Immature natural killer cell (primary cell): Measurements from ENCODE around the gene TTLL9. TPM values are rescaled to one million over a fixed set of nuclear protein-coding genes. Genes with fewer than 3 reads are reported as not detected.

ENCODE experiments used
- DNase-seq, 3 donors: peaks; one replicate each; pipeline ENCODE4 v3.0.0; 2022; ENCODE audit warnings: mixed read lengths in 1 of 3
- H3K27ac Mint-ChIP-seq, 6 donors: one replicate each; pipeline ENCODE4 v1.8.0; 2020; ENCODE audit warnings: mixed read lengths in 6 of 6, mild to moderate bottlenecking in 5 of 6, inconsistent platforms in 4 of 6, moderate library complexity in 3 of 6
- H3K27me3 Mint-ChIP-seq, 3 donors: one replicate each; pipeline ENCODE4 v1.8.0; 2020 to 2021; ENCODE audit warnings: low read depth in 3 of 3, mild to moderate bottlenecking in 3 of 3, mixed read lengths in 3 of 3, moderate library complexity in 3 of 3, inconsistent platforms in 1 of 3
- H3K36me3 Mint-ChIP-seq, 3 donors: one replicate each; pipeline ENCODE4 v1.8.0; 2020; ENCODE audit warnings: mixed read lengths in 3 of 3, inconsistent platforms in 2 of 3, mild to moderate bottlenecking in 2 of 3
- H3K4me1 Mint-ChIP-seq, 2 donors: one replicate each; pipeline ENCODE4 v1.8.0; 2020; ENCODE audit warnings: inconsistent platforms in 2 of 2, mild to moderate bottlenecking in 2 of 2, mixed read lengths in 2 of 2, moderate library complexity in 1 of 2
- H3K4me3 Mint-ChIP-seq, 5 donors: one replicate each; pipeline ENCODE4 v1.8.0; 2020; ENCODE audit warnings: mild to moderate bottlenecking in 5 of 5, mixed read lengths in 5 of 5, inconsistent platforms in 3 of 5, moderate library complexity in 3 of 5
- H3K9me3 Mint-ChIP-seq, 6 donors: one replicate each; pipeline ENCODE4 v1.8.0; 2020; ENCODE audit warnings: mild to moderate bottlenecking in 6 of 6, mixed read lengths in 6 of 6, inconsistent platforms in 4 of 6, moderate library complexity in 3 of 6
- polyA plus RNA-seq, 3 donors: library from polyadenylated mRNA; unstranded; fragments of 300-500 nt; fragmentation: Illumina TruSeq; gene quantifications; one replicate each; pipeline ENCODE4 v1.2.3, GENCODE V29; 2021

The TTLL9 gene
- polyA plus RNA-seq, 3 donors from 2014 or later, result 0.37 TPM; not detected in 2

DNA sequence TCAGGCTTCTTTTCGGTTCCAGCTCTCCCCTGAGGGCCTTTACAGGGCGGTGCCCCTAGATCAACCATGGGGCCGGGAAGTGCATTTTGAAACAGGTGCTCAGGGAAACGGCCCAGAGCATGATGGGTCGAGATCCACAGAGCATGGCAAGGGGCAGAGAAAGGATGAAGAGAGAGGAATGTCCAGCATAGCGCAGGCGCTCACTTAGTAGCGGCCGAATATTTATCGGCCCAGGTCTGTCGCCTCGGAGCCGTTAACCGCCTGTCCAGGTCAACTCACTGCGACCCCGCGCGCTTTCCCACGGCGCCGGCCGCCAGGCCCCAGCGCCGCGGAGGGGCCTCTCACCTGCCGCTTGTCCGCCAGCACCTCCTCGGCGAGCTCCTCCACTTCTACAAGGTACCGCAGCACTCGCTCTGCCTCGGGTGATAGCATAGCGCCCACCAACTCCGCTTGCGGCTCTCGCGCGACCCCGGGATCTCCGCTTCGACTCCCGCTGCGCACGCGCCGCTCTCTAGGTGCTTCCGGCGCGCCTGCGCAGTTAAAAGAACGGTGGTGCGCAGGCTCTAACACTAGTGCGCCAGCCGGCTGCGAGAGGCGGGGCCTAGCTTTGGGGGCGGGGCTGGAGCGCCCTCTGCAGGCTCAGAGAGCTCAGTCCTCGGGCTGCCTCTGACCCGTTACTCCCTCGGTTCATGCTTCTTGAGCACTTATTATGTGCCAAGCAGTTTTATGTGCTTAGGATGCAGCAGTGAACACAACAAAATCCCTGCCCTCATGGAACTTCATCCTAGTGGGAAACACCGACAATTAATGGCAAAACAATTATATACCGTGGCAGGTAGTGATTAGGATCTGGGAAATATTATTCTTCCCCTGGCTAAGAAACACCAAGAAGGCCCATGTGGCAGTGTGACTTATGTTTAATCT, 81.4 kb downstream of the TTLL9 start, which contains the start of gene PDRG1:
PDRG1 (minus strand) TSS at position 517 of the 924 bp plus-strand sequence; CDS start at position 432, 85 bp downstream.
- H3K4me3 Mint-ChIP-seq, result peak within 1 kb of the TSS; percentile 90 to 99 (median 97)
- H3K27me3 Mint-ChIP-seq, result peaks cover 5 to 17% (median 17%) of the 10 kb centered on the region in 3 donors
- H3K4me1 Mint-ChIP-seq, result peaks cover 28 to 38% of the 10 kb centered on the region in 2 donors
- peak within 1 kb of the TSS; percentile 87 to 96 (median 93) for H3K27ac Mint-ChIP-seq
- H3K9me3 Mint-ChIP-seq, result no peaks in the 10 kb centered on the region
- DNase-seq, result peak; percentile 95 to 97 (median 96)
- H3K36me3 Mint-ChIP-seq, result peaks cover 11 to 19% (median 16%) of the 10 kb centered on the region in 3 donors

- Mint-ChIP-seq H3K36me3 (peaks cover 3 to 8% (median 8%) of the 10 kb centered on the region in 3 donors), H3K27me3 (peaks cover 5 to 19% (median 19%) of the 10 kb centered on the region in 3 donors), H3K4me1 (peaks cover 28 to 37% of the 10 kb centered on the region in 2 donors), H3K27ac (no peak overlapping the region), H3K9me3 (no peaks in the 10 kb centered on the region), H3K4me3 (no peak overlapping the region)
- DNase-seq, result no peak
Observed at GRCh38 chr20:31953556-31954148, 83.2 kb downstream of the TTLL9 start.

DNA sequence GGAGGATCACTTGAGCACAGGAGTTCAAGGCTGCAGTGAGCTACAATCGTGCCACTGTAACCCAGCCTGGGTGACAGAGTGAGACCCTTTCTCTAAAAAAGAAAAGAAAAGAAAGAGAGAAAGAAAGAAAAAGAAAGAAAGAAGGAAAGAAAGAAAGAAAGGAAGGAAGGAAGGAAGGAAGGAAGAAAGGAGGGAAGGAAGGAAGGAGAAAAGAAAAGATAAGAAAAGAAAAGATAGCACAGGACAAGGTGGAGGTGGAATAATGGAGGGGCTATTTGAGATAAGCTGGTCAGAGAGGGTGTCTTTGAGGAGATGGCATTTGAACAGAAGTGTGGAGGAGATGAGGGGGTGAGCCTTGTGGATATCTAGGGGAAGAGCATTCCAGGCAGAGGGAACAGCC, 84.1 kb downstream of the TTLL9 start:
- H3K4me3 Mint-ChIP-seq, result no peak overlapping the region
- peaks cover 6 to 22% (median 19%) of the 10 kb centered on the region in 3 donors for H3K27me3 Mint-ChIP-seq
- H3K9me3 Mint-ChIP-seq, result no peaks in the 10 kb centered on the region
- DNase-seq, result no peak
- H3K36me3 Mint-ChIP-seq, result peaks cover 0 to 5% (median 4%) of the 10 kb centered on the region in 3 donors
- H3K27ac Mint-ChIP-seq, result no peak overlapping the region
- peaks cover 23 to 29% of the 10 kb centered on the region in 2 donors for H3K4me1 Mint-ChIP-seq

DNA sequence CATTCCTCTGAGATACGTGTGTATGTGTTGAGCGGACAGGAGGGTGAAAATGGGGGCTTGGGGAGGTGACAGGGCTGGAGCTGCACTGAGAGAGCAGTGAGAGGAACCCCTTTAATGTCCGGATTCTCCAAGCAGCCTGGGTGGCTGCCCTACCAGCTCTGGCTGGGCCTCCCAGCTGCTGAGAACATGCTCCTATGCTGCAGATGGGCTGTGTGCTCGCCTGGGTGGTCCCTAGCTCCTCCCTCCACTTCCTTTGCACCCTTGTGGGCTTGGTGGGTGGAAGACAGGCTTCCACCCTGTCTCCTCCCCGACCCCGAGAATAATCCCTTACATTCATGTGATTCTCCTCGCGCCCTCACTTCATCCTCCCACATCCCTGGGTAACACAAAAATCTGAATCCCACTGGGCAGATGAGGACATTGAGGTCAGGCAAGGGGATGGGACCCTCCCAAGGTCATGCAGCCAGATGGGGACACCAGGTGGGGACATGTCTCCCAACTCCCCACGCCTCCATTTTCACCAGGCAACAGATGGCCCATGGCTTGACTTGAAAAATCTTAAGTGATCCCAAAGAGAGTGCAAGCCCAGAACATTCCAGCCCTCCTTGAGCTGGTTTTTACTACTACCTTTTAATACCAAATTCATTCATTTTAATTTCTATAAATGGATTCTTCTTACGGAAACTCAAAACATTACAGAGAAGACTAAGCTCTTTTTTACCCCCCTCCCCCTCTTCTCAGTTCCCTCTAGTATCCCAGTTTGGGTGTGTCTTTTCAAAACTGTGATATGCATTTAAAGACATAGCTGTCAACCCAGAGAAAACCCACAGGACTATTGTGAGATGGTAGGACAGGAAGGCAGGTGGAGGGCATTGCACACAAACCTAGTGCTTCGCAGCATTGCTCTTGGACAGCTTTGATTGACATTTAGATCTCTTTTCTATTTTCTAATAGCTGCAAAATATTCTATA, 86.4 kb downstream of the TTLL9 start:
- DNase-seq, result no peak
- H3K9me3 Mint-ChIP-seq, result no peaks in the 10 kb centered on the region
- H3K4me1 Mint-ChIP-seq, result peaks cover 5% of the 10 kb centered on the region in 2 donors
- peaks cover 10 to 20% (median 17%) of the 10 kb centered on the region in 3 donors for H3K27me3 Mint-ChIP-seq
- no peak overlapping the region for H3K27ac Mint-ChIP-seq
- H3K36me3 Mint-ChIP-seq, result no peaks in the 10 kb centered on the region
- H3K4me3 Mint-ChIP-seq, result no peak overlapping the region

DNA sequence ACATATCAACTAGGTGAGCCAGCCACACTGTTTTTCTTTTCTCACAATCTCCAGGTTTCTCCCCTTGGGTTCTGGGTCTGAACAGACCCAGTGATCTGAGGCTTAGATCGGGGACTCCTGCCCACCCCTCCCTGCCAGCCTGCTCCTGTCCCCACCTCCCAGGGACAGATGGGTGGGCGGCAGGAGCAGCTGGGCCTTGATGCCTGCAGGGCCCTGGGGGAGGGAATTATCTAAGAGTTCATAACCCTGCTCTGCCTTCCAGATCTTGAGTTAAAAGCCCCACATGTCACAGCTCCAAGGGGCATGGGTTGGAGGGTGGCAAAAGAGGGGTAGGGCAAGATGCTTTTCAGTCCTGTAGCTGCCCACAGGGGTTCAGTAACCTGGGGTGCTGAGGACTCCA, 92.3 kb downstream of the TTLL9 start:
- Mint-ChIP-seq H3K27ac (no peak overlapping the region), H3K27me3 (peaks cover 12 to 26% (median 12%) of the 10 kb centered on the region in 3 donors), H3K4me3 (no peak overlapping the region), H3K36me3 (peaks cover 0 to 5% (median 4%) of the 10 kb centered on the region in 3 donors), H3K9me3 (no peaks in the 10 kb centered on the region), H3K4me1 (peaks cover 0 to 4% of the 10 kb centered on the region in 2 donors)
- no peak for DNase-seq

DNA sequence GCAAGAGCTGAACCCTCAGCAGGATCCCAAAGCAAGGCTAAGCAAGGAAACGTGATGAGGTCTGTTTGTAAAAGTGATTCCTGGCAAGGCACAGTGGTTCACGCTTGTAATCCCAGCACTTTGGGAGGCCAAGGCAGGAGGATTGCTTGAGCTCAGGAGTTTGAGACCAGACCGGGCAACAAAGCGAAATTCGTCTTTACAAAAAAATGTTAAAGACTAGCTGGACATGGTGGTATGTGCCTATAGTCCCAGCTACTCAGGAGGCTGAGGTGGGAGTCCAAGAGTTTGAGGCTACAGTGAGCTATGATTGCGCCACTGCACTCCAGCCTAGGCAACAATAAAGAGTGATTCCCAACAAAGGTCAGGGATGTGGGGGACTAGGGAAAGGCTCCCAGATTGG, 93.5 kb downstream of the TTLL9 start:
- no peak for DNase-seq
- Mint-ChIP-seq H3K27ac (no peak overlapping the region), H3K27me3 (peaks cover 13 to 27% (median 15%) of the 10 kb centered on the region in 3 donors), H3K9me3 (peaks cover 0 to 2% (median 0%) of the 10 kb centered on the region in 6 donors), H3K4me3 (no peak overlapping the region), H3K4me1 (peaks cover 6 to 7% of the 10 kb centered on the region in 2 donors), H3K36me3 (peaks cover 0 to 8% (median 5%) of the 10 kb centered on the region in 3 donors)

- no peak for DNase-seq
- H3K4me1 Mint-ChIP-seq, result peaks cover 6 to 8% of the 10 kb centered on the region in 2 donors
- H3K27ac Mint-ChIP-seq, result no peak overlapping the region
- H3K36me3 Mint-ChIP-seq, result peaks cover 0 to 8% (median 3%) of the 10 kb centered on the region in 3 donors
- peaks cover 0 to 2% (median 0%) of the 10 kb centered on the region in 6 donors for H3K9me3 Mint-ChIP-seq
- peaks cover 14 to 44% (median 16%) of the 10 kb centered on the region in 3 donors for H3K27me3 Mint-ChIP-seq
- peak overlapping the region; percentile 22 to 68 (median 64) for H3K4me3 Mint-ChIP-seq
Observed at GRCh38 chr20:31966991-31967655, 96.7 kb downstream of the TTLL9 start.

GRCh38 chr20:31967830-31968249, 97.4 kb downstream of the TTLL9 start, which contains the start of gene XKR7:
Gene XKR7, plus strand, starts transcription at chr20:31968151. Its CDS starts 25 bp downstream, at chr20:31968176.
- Mint-ChIP-seq H3K9me3 (peaks cover 0 to 2% (median 0%) of the 10 kb centered on the region in 6 donors), H3K4me3 (peak within 1 kb of the TSS; percentile 83 to 95 (median 90)), H3K27ac (no peak within 1 kb of the TSS), H3K4me1 (peaks cover 6 to 8% of the 10 kb centered on the region in 2 donors), H3K36me3 (peaks cover 0 to 8% (median 0%) of the 10 kb centered on the region in 3 donors), H3K27me3 (peaks cover 14 to 44% (median 16%) of the 10 kb centered on the region in 3 donors)
- DNase-seq, result no peak

GRCh38 chr20:31968291-31969126, 98.1 kb downstream of the TTLL9 start:
- H3K4me3 Mint-ChIP-seq, result peak overlapping the region; percentile 83 to 95 (median 90)
- H3K36me3 Mint-ChIP-seq, result peaks cover 0 to 8% (median 0%) of the 10 kb centered on the region in 3 donors
- peaks cover 17 to 45% (median 18%) of the 10 kb centered on the region in 3 donors for H3K27me3 Mint-ChIP-seq
- no peak overlapping the region for H3K27ac Mint-ChIP-seq
- DNase-seq, result peak; percentile 80
- H3K9me3 Mint-ChIP-seq, result peaks cover 0 to 2% (median 0%) of the 10 kb centered on the region in 6 donors
- peaks cover 6 to 8% of the 10 kb centered on the region in 2 donors for H3K4me1 Mint-ChIP-seq

GRCh38 chr20:31969991-31970390, 99.6 kb downstream of the TTLL9 start:
- Mint-ChIP-seq H3K27me3 (peaks cover 16 to 40% (median 19%) of the 10 kb centered on the region in 3 donors), H3K27ac (no peak overlapping the region), H3K4me3 (peak overlapping the region in 3 of 5 donors; percentile 33 to 43 (median 35))

DNA sequence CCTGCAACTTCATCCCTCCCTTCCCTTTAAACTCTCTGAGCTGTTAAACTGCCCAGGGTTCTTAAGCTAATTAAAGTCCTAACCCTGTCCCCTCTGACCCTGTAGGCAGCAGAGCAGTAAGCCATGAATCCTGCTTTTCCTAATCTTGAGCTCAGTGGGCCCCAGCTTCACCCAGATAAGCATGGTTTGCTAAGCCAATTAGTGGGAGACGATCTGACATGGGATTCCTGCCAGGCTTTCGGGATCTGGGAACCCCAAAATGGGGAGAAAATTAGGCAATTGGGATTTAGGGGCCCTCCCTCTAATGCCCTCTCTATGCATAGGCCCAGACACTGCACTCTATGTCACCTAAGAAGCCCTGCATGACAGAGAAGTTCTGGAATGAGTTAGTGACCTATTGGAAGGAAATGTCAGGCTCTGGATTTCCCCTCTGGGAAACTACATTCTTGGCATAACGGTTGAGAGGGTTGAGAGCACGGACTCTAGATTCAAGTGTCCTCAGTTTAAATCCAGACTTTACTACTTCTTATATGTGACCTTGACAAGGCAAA, 102.1 kb downstream of the TTLL9 start:
- Mint-ChIP-seq H3K4me3 (no peak overlapping the region), H3K36me3 (peaks cover 0 to 4% (median 0%) of the 10 kb centered on the region in 3 donors), H3K27me3 (peaks cover 13 to 24% (median 14%) of the 10 kb centered on the region in 3 donors)

More at GRCh38 chr20:31969991-31970390, 99.6 kb downstream of the TTLL9 start:
- peaks cover 0 to 2% (median 0%) of the 10 kb centered on the region in 6 donors for H3K9me3 Mint-ChIP-seq
- no peak for DNase-seq
- H3K4me1 Mint-ChIP-seq, result peaks cover 6 to 8% of the 10 kb centered on the region in 2 donors
- peaks cover 0 to 8% (median 0%) of the 10 kb centered on the region in 3 donors for H3K36me3 Mint-ChIP-seq

More for the DNA sequence above, 102.1 kb downstream of the TTLL9 start:
- H3K4me1 Mint-ChIP-seq, result peaks cover 4 to 6% of the 10 kb centered on the region in 2 donors
- H3K9me3 Mint-ChIP-seq, result peaks cover 0 to 4% (median 0%) of the 10 kb centered on the region in 6 donors
- DNase-seq, result no peak
- no peak overlapping the region for H3K27ac Mint-ChIP-seq
